HepG2 (cell line): ENCODE results near the gene AP3B1. TPM values are rescaled to one million over a fixed set of nuclear protein-coding genes. Genes with fewer than 3 reads are reported as not detected.
A peak's percentile ranks its signal among the peaks of the same experiment; 100 is the strongest.

Source experiments
- ATAC-seq: fragments of 200-7000 bp; cut with Tn5 transposase; 3 replicates; pipeline ENCODE4 v1.9.1; 2020; ENCODE audit warnings: mild to moderate bottlenecking, moderate library complexity
- BruUV-seq: library from RNA; stranded (reverse); fragments of 400-500 nt; replicated peaks from 2 replicates; lab custom pipeline; 2021; lab: Mats Ljungman, UMichigan
- CTCF ChIA-PET: fragments of 300-600 bp; formaldehyde crosslinking; extraction: SDS; loops from one replicate; lab custom pipeline; 2021; ENCODE audit warnings: low total read pairs, inconsistent platforms, low intra/inter-chr PET ratio; lab: Yijun Ruan, JAX
- POLR2A ChIA-PET: fragments of 350-600 bp; sonication (Branson Sonifier 250); formaldehyde crosslinking; loops from one replicate; lab custom pipeline; 2020; ENCODE audit warnings: antibody characterized with exemption, inconsistent platforms; lab: Yijun Ruan, JAX
- DNase-seq: peaks from one replicate; pipeline ENCODE4 v3.0.0-alpha.2; 2015; ENCODE audit warnings: low spot score
- FAIRE-seq: peaks from 3 replicates; lab custom pipeline; 2011; peaks lifted over from hg19 to GRCh38; lab: Jason Lieb, UNC
- H2AFZ ChIP-seq: one replicate; pipeline ENCODE4 v1.6.1; 2011; ENCODE audit warnings: low read length, inconsistent platforms
- H3K27ac ChIP-seq: fragments of 300-600 bp; 3 replicates; pipeline ENCODE4 v1.8.0; 2011; ENCODE audit warnings: mixed run types, mild to moderate bottlenecking, mixed read lengths, low read length, inconsistent platforms; ENCODE audit not compliant: insufficient read depth; ENCODE audit errors: extremely low read length
- H3K27me3 ChIP-seq, 2 experiments: fragments of 200-600 bp in 1 of 2; 2 replicates in 1 of 2; 3 replicates in 1 of 2; pipeline versions ENCODE4 v1.6.0 to v1.8.0; 2011; ENCODE audit warnings: low read length in 2 of 2, mild to moderate bottlenecking in 2 of 2, moderate library complexity in 2 of 2, inconsistent platforms in 1 of 2; ENCODE audit not compliant: insufficient read depth in 2 of 2, control insufficient read depth in 1 of 2
- H3K36me3 ChIP-seq, 2 experiments: fragments of 200-600 bp in 1 of 2; replicated peaks in 1 of 2; 2 replicates in 1 of 2; 3 replicates in 1 of 2; pipeline versions ENCODE4 v1.5.1 to v1.8.0; 2011; ENCODE audit warnings: low read length in 2 of 2, inconsistent platforms in 1 of 2; ENCODE audit not compliant: insufficient read depth in 2 of 2, control insufficient read depth in 1 of 2
- H3K4me1 ChIP-seq: 2 replicates; pipeline ENCODE4 v1.5.1; 2012; ENCODE audit warnings: low read length, inconsistent platforms; ENCODE audit not compliant: insufficient read depth
- H3K4me2 ChIP-seq: 2 replicates; pipeline ENCODE4 v1.6.0; 2011; ENCODE audit warnings: low read depth, low read length, inconsistent platforms
- H3K4me3 ChIP-seq, 3 experiments: fragments of 200-600 bp in 1 of 3; sonication (generic), shearing (Covaris generic) in 1 of 3; replicated peaks in 1 of 3; 2 replicates each; pipeline ENCODE4 v1.5.1; 2011 to 2016; ENCODE audit warnings: low read length in 3 of 3, inconsistent platforms in 2 of 3, low read depth in 2 of 3, mild to moderate bottlenecking in 2 of 3, control low read depth in 1 of 3, mixed read lengths in 1 of 3; ENCODE audit not compliant: insufficient read depth in 1 of 3
- H3K79me2 ChIP-seq: one replicate; pipeline ENCODE4 v1.6.1; 2011; ENCODE audit warnings: low read length, inconsistent platforms; ENCODE audit not compliant: insufficient read depth
- H3K9ac ChIP-seq: 2 replicates; pipeline ENCODE4 v1.6.0; 2011; ENCODE audit warnings: mild to moderate bottlenecking, low read depth, low read length, inconsistent platforms; ENCODE audit not compliant: insufficient read depth
- H3K9me3 ChIP-seq: 2 replicates; pipeline ENCODE4 v1.5.1; 2012; ENCODE audit warnings: mild to moderate bottlenecking, low read length
- H4K20me1 ChIP-seq: 2 replicates; pipeline ENCODE4 v1.6.0; 2011; ENCODE audit warnings: inconsistent platforms, mild to moderate bottlenecking, low read length, moderate library complexity; ENCODE audit not compliant: insufficient read depth
- FLYWCH1 ChIP-seq: sonication (generic); formaldehyde crosslinking; IDR thresholded peaks from 2 replicates; pipeline ENCODE4 v1.8.1; 2023; ENCODE audit warnings: mild to moderate bottlenecking, missing genetic modification reagents
- KLF11 ChIP-seq: IDR thresholded peaks from 2 replicates; pipeline ENCODE4 v1.6.1; 2016; ENCODE audit warnings: missing compliant biosample characterization
- SMYD3 ChIP-seq: sonication (generic); formaldehyde crosslinking; IDR thresholded peaks from 2 replicates; pipeline ENCODE4 v1.8.1; 2023; ENCODE audit warnings: mild to moderate bottlenecking, missing genetic modification reagents
- SNAPC2 ChIP-seq: sonication (generic); formaldehyde crosslinking; IDR thresholded peaks from 2 replicates; pipeline ENCODE4 v1.8.1; 2022; ENCODE audit warnings: mild to moderate bottlenecking, missing genetic modification reagents
- TARDBP ChIP-seq: sonication (generic); formaldehyde crosslinking; IDR thresholded peaks from 2 replicates; pipeline ENCODE4 v1.8.0; 2022; ENCODE audit warnings: mild to moderate bottlenecking, missing genetic modification reagents
- YEATS2 ChIP-seq: sonication (generic); formaldehyde crosslinking; IDR thresholded peaks from 2 replicates; pipeline ENCODE4 v1.4.0; 2020; ENCODE audit warnings: missing genetic modification reagents, borderline replicate concordance
- ZNF124 ChIP-seq: sonication (generic); formaldehyde crosslinking; IDR thresholded peaks from 2 replicates; pipeline ENCODE4 v1.4.0; 2020; ENCODE audit warnings: missing genetic modification reagents
- ZNF768 ChIP-seq: sonication (generic); formaldehyde crosslinking; IDR thresholded peaks from 2 replicates; pipeline ENCODE4 v1.4.0; 2020; ENCODE audit warnings: missing genetic modification reagents
- ZSCAN12 ChIP-seq: sonication (generic); formaldehyde crosslinking; IDR thresholded peaks from 2 replicates; pipeline ENCODE4 v1.9.0; 2021; ENCODE audit warnings: mild to moderate bottlenecking, missing genetic modification reagents
- WGBS: methylation state at CpG from one replicate; pipeline ENCODE4 v1.1.6; 2017; ENCODE audit warnings: low lambda C conversion rate; 5-methylcytosine and 5-hydroxymethylcytosine counted together
- in situ Hi-C: cut with HindIII; loops from 2 replicates; pipeline ENCODE4 v1.10.0; 2017; ENCODE audit warnings: low pct_unique_long_range_greater_than_20kb; ENCODE audit not compliant: extremely low pct_ligation_motif_present
- intact Hi-C: fragments of 100-400 bp; cut with micrococcal nuclease; formaldehyde crosslinking; loops from one replicate; pipeline ENCODE4 v1.10.0; 2022; ENCODE audit not compliant: unreplicated experiment
- polyA plus RNA-seq, 8 experiments: library from polyadenylated mRNA; depleted of rRNA in 3 of 8; stranded (reverse) in 7 of 8; unstranded in 1 of 8; fragments of >200 nt; fragmentation: Illumina TruSeq in 4 of 8; extraction: Trizol in 4 of 8; gene quantifications; 2 replicates each; pipeline versions ENCODE4 v1.2.1 to v1.2.3, GENCODE V29; 2011 to 2016; ENCODE audit warnings: low read depth in 4 of 8, missing spikeins in 1 of 8, mixed read lengths in 1 of 8; ENCODE audit not compliant: insufficient read depth in 1 of 8
- total RNA-seq, 5 experiments: library from RNA; depleted of rRNA; stranded (reverse); fragments of >200 nt; fragmentation: Illumina TruSeq; extraction: Trizol; gene quantifications; 2 replicates each; pipeline ENCODE4 v1.2.3, GENCODE V29; 2016; ENCODE audit warnings: low read depth in 1 of 5
- TF ChIP-seq, protein P1 (sequence below): IDR thresholded peaks from 2 replicates; pipeline ENCODE4 v1.6.1; 2018; ENCODE audit warnings: missing genetic modification reagents, mild to moderate bottlenecking, missing compliant biosample characterization

AP3B1 gene
- total and polyA plus RNA-seq, 2 of the 13 experiments (the other 11 are each of a cell fraction or from before 2014, with no cell fraction given) = 37.7 to 51.2 TPM

DNA sequence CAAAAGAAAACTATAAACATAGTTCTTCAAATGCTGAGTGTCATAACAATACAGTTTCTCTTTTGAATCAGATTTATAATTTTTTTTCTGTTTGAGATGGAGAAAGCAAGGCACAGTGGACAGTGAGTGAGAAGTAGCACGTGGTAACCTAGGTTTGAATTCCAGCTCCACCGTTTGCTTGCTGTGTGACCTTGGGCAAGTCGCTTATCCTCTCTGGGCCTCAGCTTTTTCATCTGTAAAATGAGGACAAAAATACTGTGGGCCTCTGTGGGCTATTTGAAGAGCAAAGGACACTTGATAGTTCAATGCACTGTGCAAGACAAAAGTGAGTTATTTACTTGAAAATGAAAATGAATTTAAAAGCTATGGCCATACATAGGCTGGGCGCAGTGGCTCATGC is 330.7 kb downstream of the AP3B1 start:
- peaks cover 0 to 13% of the 10 kb centered on the region in 2 experiments; a peak in 2 of 5 replicates for H3K27me3 ChIP-seq
- ATAC-seq = no peak
- WGBS = 28% methylated on average over 4 of the region's 4 CpGs
- no peaks in the 10 kb centered on the region for H3K79me2 ChIP-seq
- no peak overlapping the region for H3K9ac ChIP-seq
- no peaks in the 10 kb centered on the region for H3K36me3 ChIP-seq
- in situ Hi-C loops = no loop called here
- H2AFZ ChIP-seq = no peak overlapping the region
- TF ChIP-seq ZNF768 (CRISPR knock-in tag) = peak; percentile 18; the same call in 1 of the 2 replicates
- no peak for TF ChIP-seq SMYD3
- H3K4me3 ChIP-seq = no peak overlapping the region
- H3K27ac ChIP-seq = no peak overlapping the region
- no peaks in the 10 kb centered on the region for H3K4me1 ChIP-seq
- FAIRE-seq = no peak
- H3K4me2 ChIP-seq = no peak overlapping the region
- intact Hi-C loops = no loop called here
- DNase-seq = no peak
- no TSS peak for BruUV-seq
- no peaks in the 10 kb centered on the region for H4K20me1 ChIP-seq
- ChIA-PET POLR2A (no interaction called here), CTCF (no interaction called here)
- H3K9me3 ChIP-seq = no peaks in the 10 kb centered on the region

DNA sequence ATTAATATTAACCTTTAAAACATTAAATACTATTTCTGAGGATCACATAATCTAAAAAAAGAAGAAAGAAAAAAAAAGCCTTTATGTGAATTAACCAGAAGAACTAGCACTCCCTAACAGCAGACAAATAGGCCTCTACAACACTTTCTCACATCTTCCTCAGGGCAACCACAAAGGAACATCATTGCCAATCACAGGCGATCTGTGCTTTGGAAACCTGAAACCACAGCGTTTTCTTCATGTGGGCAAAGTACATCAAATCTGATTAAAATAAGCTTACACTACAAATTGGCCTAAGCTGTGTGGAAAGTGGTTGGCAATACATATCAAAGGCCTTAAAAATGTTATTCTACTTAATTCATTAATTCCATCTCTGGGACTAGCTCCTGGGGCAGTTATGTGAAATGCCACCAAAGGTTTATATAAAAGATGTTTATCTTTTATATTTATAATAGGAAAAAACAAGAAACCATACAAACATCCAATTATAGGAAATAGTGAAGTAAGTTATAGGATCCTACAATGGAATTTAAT is 333.6 kb downstream of the AP3B1 start:
- no peak overlapping the region for H3K27ac ChIP-seq
- H3K79me2 ChIP-seq = no peaks in the 10 kb centered on the region
- H4K20me1 ChIP-seq = no peaks in the 10 kb centered on the region
- H3K9ac ChIP-seq = no peak overlapping the region
- H3K4me2 ChIP-seq = no peak overlapping the region
- FAIRE-seq (no peak), DNase-seq (no peak), ATAC-seq (no peak)
- no peak overlapping the region for H2AFZ ChIP-seq
- in situ Hi-C loops (no loop called here), intact Hi-C loops (no loop called here)
- POLR2A ChIA-PET = no interaction called here
- no peaks in the 10 kb centered on the region for H3K9me3 ChIP-seq
- H3K4me1 ChIP-seq = no peaks in the 10 kb centered on the region
- no TSS peak for BruUV-seq
- 11% methylated on average over 2 of the region's 2 CpGs for WGBS
- no peak overlapping the region for H3K4me3 ChIP-seq
- peaks cover 0 to 13% of the 10 kb centered on the region in 2 experiments; a peak in 2 of 5 replicates for H3K27me3 ChIP-seq
- CTCF ChIA-PET = no interaction called here
- H3K36me3 ChIP-seq = no peaks in the 10 kb centered on the region
- TF ChIP-seq FLYWCH1 (CRISPR knock-in tag) (no peak), ZSCAN12 (no peak), TARDBP (no peak), ZNF124 (CRISPR knock-in tag) (no peak), SNAPC2 (CRISPR knock-in tag) (no peak), KLF11 (CRISPR knock-in tag) (no peak), YEATS2 (CRISPR knock-in tag) (no peak)
- TF ChIP-seq, protein P1, sequence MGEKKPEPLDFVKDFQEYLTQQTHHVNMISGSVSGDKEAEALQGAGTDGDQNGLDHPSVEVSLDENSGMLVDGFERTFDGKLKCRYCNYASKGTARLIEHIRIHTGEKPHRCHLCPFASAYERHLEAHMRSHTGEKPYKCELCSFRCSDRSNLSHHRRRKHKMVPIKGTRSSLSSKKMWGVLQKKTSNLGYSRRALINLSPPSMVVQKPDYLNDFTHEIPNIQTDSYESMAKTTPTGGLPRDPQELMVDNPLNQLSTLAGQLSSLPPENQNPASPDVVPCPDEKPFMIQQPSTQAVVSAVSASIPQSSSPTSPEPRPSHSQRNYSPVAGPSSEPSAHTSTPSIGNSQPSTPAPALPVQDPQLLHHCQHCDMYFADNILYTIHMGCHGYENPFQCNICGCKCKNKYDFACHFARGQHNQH = no peak
